ENCODE data around the gene ZNF862.

ZNF862 gene

GRCh38 chr7:149817301-149817771 lies 20.8 kb upstream of the ZNF862 start:
- Histone ChIP-seq H3K27me3 (replicated peaks; ENCODE audit: control insufficient read depth, insufficient read depth, low read length, poor library complexity, severe bottlenecking) (no peaks in the 10 kb centered on the region), H3K4me1 (ENCODE audit: control insufficient read depth, insufficient read depth, low read length, poor library complexity, severe bottlenecking) (no peaks in the 10 kb centered on the region), H3K27ac (ENCODE audit: insufficient read depth, low read length, poor library complexity, severe bottlenecking) (no peak overlapping the region), H3K9me3 (ENCODE audit: control insufficient read depth, low read length) (no peaks in the 10 kb centered on the region), H3K4me3 (ENCODE audit: insufficient read depth, low read depth, low read length, poor library complexity, severe bottlenecking) (no peak overlapping the region), H3K36me3 (ENCODE audit: control insufficient read depth, insufficient read depth, low read length) (no peaks in the 10 kb centered on the region)
- DNase-seq = no peak

GRCh38 chr7:149817836-149818535 lies 20.2 kb upstream of the ZNF862 start:
- no peak for DNase-seq
- Histone ChIP-seq H3K4me1 (ENCODE audit: control insufficient read depth, insufficient read depth, low read length, poor library complexity, severe bottlenecking) (no peaks in the 10 kb centered on the region), H3K4me3 (ENCODE audit: insufficient read depth, low read depth, low read length, poor library complexity, severe bottlenecking) (no peak overlapping the region), H3K36me3 (ENCODE audit: control insufficient read depth, insufficient read depth, low read length) (no peaks in the 10 kb centered on the region), H3K27ac (ENCODE audit: insufficient read depth, low read length, poor library complexity, severe bottlenecking) (no peak overlapping the region), H3K9me3 (ENCODE audit: control insufficient read depth, low read length) (no peaks in the 10 kb centered on the region), H3K27me3 (replicated peaks; ENCODE audit: control insufficient read depth, insufficient read depth, low read length, poor library complexity, severe bottlenecking) (no peaks in the 10 kb centered on the region)

- Histone ChIP-seq H3K27me3 (replicated peaks; ENCODE audit: control insufficient read depth, insufficient read depth, low read length, poor library complexity, severe bottlenecking) (no peaks in the 10 kb centered on the region), H3K4me1 (ENCODE audit: control insufficient read depth, insufficient read depth, low read length, poor library complexity, severe bottlenecking) (no peaks in the 10 kb centered on the region), H3K36me3 (ENCODE audit: control insufficient read depth, insufficient read depth, low read length) (no peaks in the 10 kb centered on the region), H3K4me3 (ENCODE audit: insufficient read depth, low read depth, low read length, poor library complexity, severe bottlenecking) (no peak overlapping the region), H3K9me3 (ENCODE audit: control insufficient read depth, low read length) (no peaks in the 10 kb centered on the region), H3K27ac (ENCODE audit: insufficient read depth, low read length, poor library complexity, severe bottlenecking) (no peak overlapping the region)
- no peak for DNase-seq
Measured at GRCh38 chr7:149818536-149818840, 19.7 kb upstream of the ZNF862 start.

- no peaks in the 10 kb centered on the region for H3K36me3 ChIP-seq (ENCODE audit: control insufficient read depth, insufficient read depth, low read length)
- H3K4me1 ChIP-seq (ENCODE audit: control insufficient read depth, insufficient read depth, low read length, poor library complexity, severe bottlenecking) = no peaks in the 10 kb centered on the region
- H3K27me3 ChIP-seq (replicated peaks; ENCODE audit: control insufficient read depth, insufficient read depth, low read length, poor library complexity, severe bottlenecking) = no peaks in the 10 kb centered on the region
- no peak overlapping the region for H3K4me3 ChIP-seq (ENCODE audit: insufficient read depth, low read depth, low read length, poor library complexity, severe bottlenecking)
- H3K9me3 ChIP-seq (ENCODE audit: control insufficient read depth, low read length) = no peaks in the 10 kb centered on the region
- DNase-seq = no peak
- H3K27ac ChIP-seq (ENCODE audit: insufficient read depth, low read length, poor library complexity, severe bottlenecking) = no peak overlapping the region
Measured at GRCh38 chr7:149819141-149819960, 18.8 kb upstream of the ZNF862 start.

- H3K27ac ChIP-seq (ENCODE audit: insufficient read depth, low read length, poor library complexity, severe bottlenecking) = no peak overlapping the region
- no peaks in the 10 kb centered on the region for H3K9me3 ChIP-seq (ENCODE audit: control insufficient read depth, low read length)
- no peak for DNase-seq
- no peaks in the 10 kb centered on the region for H3K27me3 ChIP-seq (replicated peaks; ENCODE audit: control insufficient read depth, insufficient read depth, low read length, poor library complexity, severe bottlenecking)
- no peak overlapping the region for H3K4me3 ChIP-seq (ENCODE audit: insufficient read depth, low read depth, low read length, poor library complexity, severe bottlenecking)
- H3K36me3 ChIP-seq (ENCODE audit: control insufficient read depth, insufficient read depth, low read length) = no peaks in the 10 kb centered on the region
- no peaks in the 10 kb centered on the region for H3K4me1 ChIP-seq (ENCODE audit: control insufficient read depth, insufficient read depth, low read length, poor library complexity, severe bottlenecking)
Measured at GRCh38 chr7:149819961-149820340, 18.2 kb upstream of the ZNF862 start.

GRCh38 chr7:149820622-149821190 lies 17.5 kb upstream of the ZNF862 start:
- Histone ChIP-seq H3K4me1 (ENCODE audit: control insufficient read depth, insufficient read depth, low read length, poor library complexity, severe bottlenecking) (no peaks in the 10 kb centered on the region), H3K27me3 (replicated peaks; ENCODE audit: control insufficient read depth, insufficient read depth, low read length, poor library complexity, severe bottlenecking) (no peaks in the 10 kb centered on the region), H3K9me3 (ENCODE audit: control insufficient read depth, low read length) (no peaks in the 10 kb centered on the region), H3K36me3 (ENCODE audit: control insufficient read depth, insufficient read depth, low read length) (no peaks in the 10 kb centered on the region), H3K4me3 (ENCODE audit: insufficient read depth, low read depth, low read length, poor library complexity, severe bottlenecking) (no peak overlapping the region), H3K27ac (ENCODE audit: insufficient read depth, low read length, poor library complexity, severe bottlenecking) (no peak overlapping the region)
- no peak for DNase-seq

- H3K4me3 ChIP-seq (ENCODE audit: insufficient read depth, low read depth, low read length, poor library complexity, severe bottlenecking) = no peak overlapping the region
- DNase-seq = no peak
- no peaks in the 10 kb centered on the region for H3K9me3 ChIP-seq (ENCODE audit: control insufficient read depth, low read length)
- H3K27me3 ChIP-seq (replicated peaks; ENCODE audit: control insufficient read depth, insufficient read depth, low read length, poor library complexity, severe bottlenecking) = no peaks in the 10 kb centered on the region
- H3K4me1 ChIP-seq (ENCODE audit: control insufficient read depth, insufficient read depth, low read length, poor library complexity, severe bottlenecking) = no peaks in the 10 kb centered on the region
- no peaks in the 10 kb centered on the region for H3K36me3 ChIP-seq (ENCODE audit: control insufficient read depth, insufficient read depth, low read length)
- no peak overlapping the region for H3K27ac ChIP-seq (ENCODE audit: insufficient read depth, low read length, poor library complexity, severe bottlenecking)
Measured at GRCh38 chr7:149821191-149822148, 16.7 kb upstream of the ZNF862 start.

GRCh38 chr7:149822353-149822943 lies 15.7 kb upstream of the ZNF862 start:
- no peaks in the 10 kb centered on the region for H3K4me1 ChIP-seq (ENCODE audit: control insufficient read depth, insufficient read depth, low read length, poor library complexity, severe bottlenecking)
- DNase-seq = no peak
- no peak overlapping the region for H3K4me3 ChIP-seq (ENCODE audit: insufficient read depth, low read depth, low read length, poor library complexity, severe bottlenecking)
- H3K27ac ChIP-seq (ENCODE audit: insufficient read depth, low read length, poor library complexity, severe bottlenecking) = no peak overlapping the region
- H3K36me3 ChIP-seq (ENCODE audit: control insufficient read depth, insufficient read depth, low read length) = no peaks in the 10 kb centered on the region
- H3K9me3 ChIP-seq (ENCODE audit: control insufficient read depth, low read length) = no peaks in the 10 kb centered on the region
- no peaks in the 10 kb centered on the region for H3K27me3 ChIP-seq (replicated peaks; ENCODE audit: control insufficient read depth, insufficient read depth, low read length, poor library complexity, severe bottlenecking)

GRCh38 chr7:149823191-149823630 lies 15.0 kb upstream of the ZNF862 start:
- no peak for DNase-seq
- no peaks in the 10 kb centered on the region for H3K4me1 ChIP-seq (ENCODE audit: control insufficient read depth, insufficient read depth, low read length, poor library complexity, severe bottlenecking)
- H3K27ac ChIP-seq (ENCODE audit: insufficient read depth, low read length, poor library complexity, severe bottlenecking) = no peak overlapping the region
- no peaks in the 10 kb centered on the region for H3K27me3 ChIP-seq (replicated peaks; ENCODE audit: control insufficient read depth, insufficient read depth, low read length, poor library complexity, severe bottlenecking)
- no peaks in the 10 kb centered on the region for H3K36me3 ChIP-seq (ENCODE audit: control insufficient read depth, insufficient read depth, low read length)
- no peak overlapping the region for H3K4me3 ChIP-seq (ENCODE audit: insufficient read depth, low read depth, low read length, poor library complexity, severe bottlenecking)
- H3K9me3 ChIP-seq (ENCODE audit: control insufficient read depth, low read length) = no peaks in the 10 kb centered on the region
